Measurements from ENCODE around the gene SWAP70. TPM values are rescaled to one million over a fixed set of nuclear protein-coding genes. Genes with fewer than 3 reads are reported as not detected.

Gene SWAP70
- total RNA-seq, 1 experiment from 2014 or later, result 18.6 TPM

DNA sequence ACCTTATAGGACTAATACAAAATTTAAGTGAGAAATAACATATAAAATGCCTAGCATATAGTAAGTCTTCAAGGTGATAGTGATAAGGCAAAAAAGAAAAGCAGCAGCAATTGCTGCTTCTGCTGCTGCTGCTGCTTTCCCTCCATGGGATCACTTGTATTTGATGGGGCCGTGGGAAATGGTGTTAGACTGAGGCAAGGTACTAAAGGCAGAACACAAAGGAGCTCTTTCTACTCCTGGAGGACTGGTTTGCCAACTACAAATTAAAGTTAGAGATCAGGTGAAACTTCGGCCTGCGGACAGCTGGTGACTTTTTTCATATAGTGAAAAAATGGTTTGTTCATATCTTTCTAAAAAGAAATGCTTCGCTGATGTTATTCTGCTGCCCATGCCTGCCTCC lies 46.3 kb downstream of the SWAP70 start:
- Histone ChIP-seq H3K4me1 (replicated peaks; ENCODE audit: insufficient read depth) (peaks cover 10% of the 10 kb centered on the region), H3K9me2 (ENCODE audit: insufficient read depth) (no peaks in the 10 kb centered on the region), H4K20me1 (ENCODE audit: insufficient read depth) (no peaks in the 10 kb centered on the region), H3K79me2 (ENCODE audit: low read depth) (no peaks in the 10 kb centered on the region), H2AFZ (no peak overlapping the region), H3K4me3 (no peak overlapping the region), H3F3A (ENCODE audit: insufficient read depth, low read depth) (no peaks in the 10 kb centered on the region), H3K36me3 (ENCODE audit: low read depth) (no peaks in the 10 kb centered on the region), H3K9me3 (ENCODE audit: insufficient read depth, low read depth) (no peaks in the 10 kb centered on the region), H3K4me2 (no peak overlapping the region), H3K27ac (no peak overlapping the region), H3K27me3 (ENCODE audit: insufficient read depth, low read depth) (no peaks in the 10 kb centered on the region)
- POLR2A ChIA-PET (ENCODE audit: unreplicated experiment), result no interaction called here
- DNase-seq, result no peak
- CTCF ChIA-PET, result no interaction called here
- intact Hi-C loops (cut with micrococcal nuclease; ENCODE audit: unreplicated experiment), result no loop called here
- no TSS peak for BruUV-seq (replicated peaks)
- TF ChIP-seq, protein P1, sequence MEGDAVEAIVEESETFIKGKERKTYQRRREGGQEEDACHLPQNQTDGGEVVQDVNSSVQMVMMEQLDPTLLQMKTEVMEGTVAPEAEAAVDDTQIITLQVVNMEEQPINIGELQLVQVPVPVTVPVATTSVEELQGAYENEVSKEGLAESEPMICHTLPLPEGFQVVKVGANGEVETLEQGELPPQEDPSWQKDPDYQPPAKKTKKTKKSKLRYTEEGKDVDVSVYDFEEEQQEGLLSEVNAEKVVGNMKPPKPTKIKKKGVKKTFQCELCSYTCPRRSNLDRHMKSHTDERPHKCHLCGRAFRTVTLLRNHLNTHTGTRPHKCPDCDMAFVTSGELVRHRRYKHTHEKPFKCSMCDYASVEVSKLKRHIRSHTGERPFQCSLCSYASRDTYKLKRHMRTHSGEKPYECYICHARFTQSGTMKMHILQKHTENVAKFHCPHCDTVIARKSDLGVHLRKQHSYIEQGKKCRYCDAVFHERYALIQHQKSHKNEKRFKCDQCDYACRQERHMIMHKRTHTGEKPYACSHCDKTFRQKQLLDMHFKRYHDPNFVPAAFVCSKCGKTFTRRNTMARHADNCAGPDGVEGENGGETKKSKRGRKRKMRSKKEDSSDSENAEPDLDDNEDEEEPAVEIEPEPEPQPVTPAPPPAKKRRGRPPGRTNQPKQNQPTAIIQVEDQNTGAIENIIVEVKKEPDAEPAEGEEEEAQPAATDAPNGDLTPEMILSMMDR (conservative IDR thresholded peaks at IDR 0.05), result no peak
- no peak for TF ChIP-seq EZH2 (IDR thresholded peaks at IDR 0.05; ENCODE audit: low read depth)

DNA sequence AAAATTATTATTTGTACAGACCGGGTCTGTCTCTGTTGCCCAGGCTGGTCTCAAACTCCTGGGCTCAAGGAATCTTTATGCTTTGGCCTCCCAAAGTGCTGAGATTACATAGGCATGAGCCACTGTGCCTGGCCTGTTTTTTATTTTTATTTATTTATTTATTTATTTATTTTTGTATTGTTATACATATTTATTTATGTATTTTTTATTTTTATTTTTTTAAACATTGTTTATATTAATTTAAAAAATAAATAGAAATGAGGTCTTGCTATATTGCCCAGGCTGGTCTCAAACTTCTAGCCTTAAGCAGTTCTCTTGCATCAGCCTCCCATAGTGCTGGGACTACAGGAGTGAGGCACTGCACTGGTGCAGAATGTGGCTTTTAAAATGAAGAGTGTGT lies 47.0 kb downstream of the SWAP70 start:
- no TSS peak for BruUV-seq (replicated peaks)
- intact Hi-C loops (cut with micrococcal nuclease; ENCODE audit: unreplicated experiment), result no loop called here

DNA sequence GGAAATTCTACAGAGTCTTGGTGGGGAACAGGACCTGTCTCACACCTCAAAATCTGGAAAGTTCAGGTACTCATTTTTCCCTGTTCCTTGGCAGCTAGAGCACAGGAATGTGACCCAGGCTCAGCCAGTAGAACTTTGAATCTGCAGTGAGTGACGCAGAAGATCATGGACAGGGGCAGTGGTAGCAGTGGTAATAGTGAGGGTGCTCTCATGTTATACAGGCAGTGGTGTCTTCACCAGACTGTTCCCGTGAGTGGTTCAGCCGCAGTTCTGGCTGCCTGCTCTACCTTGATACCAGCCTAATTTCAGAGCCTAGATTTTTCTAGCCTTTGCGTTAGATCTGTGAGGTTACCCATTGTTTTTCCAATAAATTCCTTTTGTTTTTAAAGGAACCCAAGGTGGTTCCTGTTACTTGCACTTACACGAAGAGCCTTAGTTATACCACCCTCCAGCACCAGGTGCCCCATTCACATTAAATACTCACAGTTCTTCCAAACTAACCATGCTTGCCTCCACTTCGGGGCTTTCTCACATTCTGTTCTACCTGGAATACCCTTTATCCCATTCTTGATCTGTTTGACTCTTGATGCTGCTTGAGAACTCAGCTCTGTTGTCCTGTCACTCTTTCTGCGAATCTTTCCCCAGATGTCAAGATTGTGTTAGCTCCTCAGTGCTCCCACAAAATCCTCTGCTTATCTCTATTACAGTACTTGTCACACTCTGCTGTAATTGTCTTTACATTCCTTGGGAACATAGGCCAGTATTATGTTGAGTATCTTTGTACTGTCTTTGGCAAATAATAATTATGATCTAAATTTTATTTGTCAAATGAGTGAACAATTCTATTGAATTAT lies 47.8 kb downstream of the SWAP70 start:
- POLR2A ChIA-PET (ENCODE audit: unreplicated experiment), result interaction anchor here (0.6 kb wide), 1 partner anchor 99 kb away, joined by 9 read pairs; no protein-coding TSS in a partner anchor
- no peak for TF ChIP-seq EZH2 (IDR thresholded peaks at IDR 0.05; ENCODE audit: low read depth)
- TF ChIP-seq, protein P1 (conservative IDR thresholded peaks at IDR 0.05), result no peak
- intact Hi-C loops (cut with micrococcal nuclease; ENCODE audit: unreplicated experiment), result no loop called here
- H3K79me2 ChIP-seq (ENCODE audit: low read depth), result no peaks in the 10 kb centered on the region
- H4K20me1 ChIP-seq (ENCODE audit: insufficient read depth), result no peaks in the 10 kb centered on the region
- H3F3A ChIP-seq (ENCODE audit: insufficient read depth, low read depth), result no peaks in the 10 kb centered on the region
- H3K4me2 ChIP-seq, result no peak overlapping the region
- no peaks in the 10 kb centered on the region for H3K9me2 ChIP-seq (ENCODE audit: insufficient read depth)
- H3K27ac ChIP-seq, result no peak overlapping the region
- no peak for DNase-seq
- H3K4me1 ChIP-seq (replicated peaks; ENCODE audit: insufficient read depth), result peaks cover 8% of the 10 kb centered on the region
- BruUV-seq (replicated peaks), result no TSS peak
- no peak overlapping the region for H2AFZ ChIP-seq
- H3K27me3 ChIP-seq (ENCODE audit: insufficient read depth, low read depth), result no peaks in the 10 kb centered on the region
- H3K9me3 ChIP-seq (ENCODE audit: insufficient read depth, low read depth), result no peaks in the 10 kb centered on the region
- H3K4me3 ChIP-seq, result no peak overlapping the region
- H3K36me3 ChIP-seq (ENCODE audit: low read depth), result no peaks in the 10 kb centered on the region
- CTCF ChIA-PET, result interaction anchor here (0.5 kb wide), 1 partner anchor 666 kb away, joined by 3 read pairs; no protein-coding TSS in a partner anchor

More for the DNA sequence above, 47.0 kb downstream of the SWAP70 start:
- CTCF ChIA-PET, result no interaction called here
- Histone ChIP-seq H4K20me1 (ENCODE audit: insufficient read depth) (no peaks in the 10 kb centered on the region), H3K79me2 (ENCODE audit: low read depth) (no peaks in the 10 kb centered on the region), H3F3A (ENCODE audit: insufficient read depth, low read depth) (no peaks in the 10 kb centered on the region), H3K9me3 (ENCODE audit: insufficient read depth, low read depth) (no peaks in the 10 kb centered on the region), H2AFZ (no peak overlapping the region), H3K27me3 (ENCODE audit: insufficient read depth, low read depth) (no peaks in the 10 kb centered on the region), H3K4me1 (replicated peaks; ENCODE audit: insufficient read depth) (peaks cover 10% of the 10 kb centered on the region), H3K4me3 (no peak overlapping the region), H3K27ac (no peak overlapping the region), H3K4me2 (no peak overlapping the region), H3K36me3 (ENCODE audit: low read depth) (no peaks in the 10 kb centered on the region), H3K9me2 (ENCODE audit: insufficient read depth) (no peaks in the 10 kb centered on the region)
- no peak for TF ChIP-seq EZH2 (IDR thresholded peaks at IDR 0.05; ENCODE audit: low read depth)
- TF ChIP-seq, protein P1 (conservative IDR thresholded peaks at IDR 0.05), result no peak
- POLR2A ChIA-PET (ENCODE audit: unreplicated experiment), result no interaction called here
- no peak for DNase-seq

Measured in PC-9 (cell line).